H9 (cell line): ENCODE results near the gene BUB3. TPM values are rescaled to one million over a fixed set of nuclear protein-coding genes. Genes with fewer than 3 reads are reported as not detected.

Experiments used
- DNase-seq: peaks from one replicate; pipeline ENCODE4 v3.0.0-alpha.2; 2017
- H2AFZ ChIP-seq: one replicate; pipeline ENCODE4 v1.6.1; 2013; ENCODE audit warnings: mild to moderate bottlenecking, low read length, control low read depth, moderate library complexity
- H2AK5ac ChIP-seq: 2 replicates; pipeline ENCODE4 v1.6.1; 2013; ENCODE audit warnings: low read length, control low read depth, mixed read lengths; ENCODE audit not compliant: insufficient read length
- H2BK120ac ChIP-seq: one replicate; pipeline ENCODE4 v1.6.1; 2013; ENCODE audit warnings: low read depth, mild to moderate bottlenecking, low read length, control low read depth, inconsistent platforms; ENCODE audit not compliant: poor library complexity, severe bottlenecking
- H2BK12ac ChIP-seq: 2 replicates; pipeline ENCODE4 v1.6.1; 2013; ENCODE audit warnings: low read length, control low read depth, mixed read lengths, low read depth; ENCODE audit not compliant: insufficient read length
- H2BK15ac ChIP-seq: 2 replicates; pipeline ENCODE4 v1.6.1; 2013; ENCODE audit warnings: low read depth, low read length, control low read depth
- H2BK20ac ChIP-seq: one replicate; pipeline ENCODE4 v1.6.1; 2013; ENCODE audit warnings: low read depth, mild to moderate bottlenecking, low read length, control low read depth, inconsistent platforms; ENCODE audit not compliant: poor library complexity, severe bottlenecking
- H2BK5ac ChIP-seq: 2 replicates; pipeline ENCODE4 v1.6.1; 2013; ENCODE audit warnings: low read length, control low read depth, mixed read lengths; ENCODE audit not compliant: insufficient read length
- H3K14ac ChIP-seq: 2 replicates; pipeline ENCODE4 v1.6.1; 2013; ENCODE audit warnings: low read length, control low read depth; ENCODE audit not compliant: insufficient read depth
- H3K18ac ChIP-seq: 2 replicates; pipeline ENCODE4 v1.6.1; 2013; ENCODE audit warnings: low read depth, mild to moderate bottlenecking, mixed read lengths, low read length, control low read depth; ENCODE audit not compliant: insufficient read length
- H3K23ac ChIP-seq: 2 replicates; pipeline ENCODE4 v1.6.1; 2013; ENCODE audit warnings: low read length, control low read depth, mixed read lengths, low read depth; ENCODE audit not compliant: insufficient read length
- H3K23me2 ChIP-seq: 2 replicates; pipeline ENCODE4 v1.6.1; 2013; ENCODE audit warnings: low read depth, mild to moderate bottlenecking, mixed read lengths, low read length, control low read depth; ENCODE audit not compliant: insufficient read length, poor library complexity, severe bottlenecking
- H3K27ac ChIP-seq: 2 replicates; pipeline ENCODE4 v1.5.1; 2013; ENCODE audit warnings: low read length, control low read depth, mixed read lengths, low read depth; ENCODE audit not compliant: insufficient read length
- H3K27me3 ChIP-seq: 2 replicates; pipeline ENCODE4 v1.6.1; 2013; ENCODE audit warnings: low read length, control low read depth, inconsistent platforms; ENCODE audit not compliant: insufficient read depth
- H3K4ac ChIP-seq: 2 replicates; pipeline ENCODE4 v1.6.1; 2013; ENCODE audit warnings: low read depth, mild to moderate bottlenecking, control low read depth, inconsistent platforms, low read length, moderate library complexity
- H3K4me1 ChIP-seq: 2 replicates; pipeline ENCODE4 v1.6.1; 2013; ENCODE audit warnings: low read length, control low read depth, inconsistent platforms; ENCODE audit not compliant: insufficient read depth
- H3K4me2 ChIP-seq: 2 replicates; pipeline ENCODE4 v1.6.1; 2013; ENCODE audit warnings: low read length, control low read depth, mixed read lengths; ENCODE audit not compliant: insufficient read length, insufficient read depth
- H3K56ac ChIP-seq: 2 replicates; pipeline ENCODE4 v1.6.1; 2013; ENCODE audit warnings: low read depth, mild to moderate bottlenecking, mixed read lengths, low read length, control low read depth; ENCODE audit not compliant: insufficient read length
- H3K79me1 ChIP-seq: 2 replicates; pipeline ENCODE4 v1.6.1; 2013; ENCODE audit warnings: low read depth, mild to moderate bottlenecking, moderate library complexity, low read length, control low read depth, inconsistent platforms; ENCODE audit not compliant: insufficient read depth, poor library complexity, severe bottlenecking
- H3K79me2 ChIP-seq: 2 replicates; pipeline ENCODE4 v1.6.1; 2013; ENCODE audit warnings: low read length, control low read depth, inconsistent platforms; ENCODE audit not compliant: insufficient read depth
- H3K9ac ChIP-seq: 2 replicates; pipeline ENCODE4 v1.6.1; 2013; ENCODE audit warnings: low read length, control low read depth, mixed read lengths; ENCODE audit not compliant: insufficient read length; ENCODE audit errors: extremely low read depth
- H3K9me3 ChIP-seq: one replicate; pipeline ENCODE4 v1.6.1; 2013; ENCODE audit warnings: low read depth, low read length, inconsistent platforms; ENCODE audit not compliant: control insufficient read depth
- H3T11ph ChIP-seq: one replicate; pipeline ENCODE4 v1.6.1; 2013; ENCODE audit warnings: mild to moderate bottlenecking, low read length, control low read depth, inconsistent platforms
- H4K20me1 ChIP-seq: one replicate; pipeline ENCODE4 v1.6.1; 2013; ENCODE audit not compliant: control insufficient read depth, insufficient read length, insufficient read depth
- H4K5ac ChIP-seq: 2 replicates; pipeline ENCODE4 v1.6.1; 2013; ENCODE audit warnings: low read depth, mild to moderate bottlenecking, mixed read lengths, low read length, control low read depth; ENCODE audit not compliant: insufficient read length
- H4K8ac ChIP-seq: replicated peaks from 2 replicates; pipeline ENCODE4 v1.6.1; 2013; ENCODE audit warnings: low read length, control low read depth, mixed read lengths, low read depth; ENCODE audit not compliant: insufficient read length
- H4K91ac ChIP-seq: 2 replicates; pipeline ENCODE4 v1.6.1; 2013; ENCODE audit warnings: low read depth, mild to moderate bottlenecking, moderate library complexity, mixed read lengths, low read length, control low read depth; ENCODE audit not compliant: insufficient read length
- H3K27ac Mint-ChIP-seq, 3 experiments: 2 replicates in 2 of 3; 3 replicates in 1 of 3; pipeline ENCODE4 v1.8.0; 2020 to 2021; ENCODE audit warnings: mixed read lengths in 3 of 3, mild to moderate bottlenecking in 1 of 3, moderate library complexity in 1 of 3
- H3K27me3 Mint-ChIP-seq: 2 replicates; pipeline ENCODE4 v1.8.0; 2021; ENCODE audit warnings: low read depth, mild to moderate bottlenecking, moderate library complexity, mixed read lengths
- H3K36me3 Mint-ChIP-seq, 3 experiments: 2 replicates in 2 of 3; 3 replicates in 1 of 3; pipeline ENCODE4 v1.8.0; 2020 to 2021; ENCODE audit warnings: low read depth in 3 of 3, mixed read lengths in 3 of 3; ENCODE audit not compliant: insufficient read depth in 1 of 3
- H3K4me1 Mint-ChIP-seq, 2 experiments: 2 replicates each; pipeline ENCODE4 v1.8.0; 2020; ENCODE audit warnings: mixed read lengths in 2 of 2
- H3K4me3 Mint-ChIP-seq, 2 experiments: 2 replicates in 1 of 2; 3 replicates in 1 of 2; pipeline ENCODE4 v1.8.0; 2020 to 2021; ENCODE audit warnings: mild to moderate bottlenecking in 2 of 2, mixed read lengths in 2 of 2, moderate library complexity in 1 of 2
- H3K9me3 Mint-ChIP-seq, 2 experiments: 2 replicates in 1 of 2; 3 replicates in 1 of 2; pipeline ENCODE4 v1.8.0; 2020; ENCODE audit warnings: mild to moderate bottlenecking in 2 of 2, mixed read lengths in 2 of 2, moderate library complexity in 1 of 2
- CTCF ChIP-seq: fragments of 200-600 bp; sonication (generic); conservative IDR thresholded peaks from 3 replicates; pipeline ENCODE4 v1.8.0; 2021; ENCODE audit warnings: antibody characterized with exemption, mild to moderate bottlenecking
- WGBS: extraction: QIAGEN DNeasy Blood & Tissue Kit; methylation state at CpG from one replicate; pipeline ENCODE4 v1.1.7; 2013; ENCODE audit warnings: missing lambda C conversion rate, low lambda C conversion rate, mixed read lengths; ENCODE audit not compliant: insufficient read length; ENCODE audit errors: extremely low coverage; 5-methylcytosine and 5-hydroxymethylcytosine counted together
- total RNA-seq: library from RNA; stranded (reverse); gene quantifications from 2 replicates; pipeline ENCODE4 v1.2.1, GENCODE V29; 2021

BUB3 gene
- total RNA-seq, 1 experiment from 2014 or later, result 200 TPM

GRCh38 chr10:123156078-123156477 lies 1.9 kb downstream of the BUB3 start:
- Histone ChIP-seq H3K27me3 (no peaks in the 10 kb centered on the region; the same call in 1 of the 2 replicates), H3K9ac (no peak overlapping the region), H2BK12ac (no peak overlapping the region), H3K79me2 (peaks cover 24% of the 10 kb centered on the region; the same call in 1 of the 2 replicates), H3K4me2 (no peak overlapping the region), H3K14ac (no peak overlapping the region), H2AK5ac (no peak overlapping the region), H2BK20ac (no peak overlapping the region), H3K27ac (no peak overlapping the region), H4K8ac (no peak overlapping the region), H2AFZ (no peak overlapping the region), H3K9me3 (no peaks in the 10 kb centered on the region), H3K18ac (no peak overlapping the region), H4K91ac (no peak overlapping the region), H2BK120ac (no peak overlapping the region), H3K4me1 (peaks cover 6% of the 10 kb centered on the region; the same call in 1 of the 2 replicates), H3T11ph (no peak overlapping the region), H4K20me1 (no peaks in the 10 kb centered on the region), H2BK15ac (no peak overlapping the region), H3K4ac (no peak overlapping the region), H3K23ac (no peak overlapping the region), H2BK5ac (no peak overlapping the region), H3K23me2 (peaks cover 8% of the 10 kb centered on the region), H3K79me1 (peaks cover 4% of the 10 kb centered on the region), H4K5ac (no peak overlapping the region), H3K56ac (no peak overlapping the region)
- peaks cover 41 to 60% (median 58%) of the 10 kb centered on the region in 3 experiments for H3K36me3 Mint-ChIP-seq
- no peak for TF ChIP-seq CTCF
- WGBS, result no CpG with 5 or more reads among the region's 2 CpGs
- H3K9me3 Mint-ChIP-seq, result no peaks in the 10 kb centered on the region; a peak in 1 of 5 replicates
- H3K27me3 Mint-ChIP-seq, result peaks cover 27% of the 10 kb centered on the region
- H3K27ac Mint-ChIP-seq, result no peak overlapping the region; a peak in 1 of 7 replicates
- H3K4me1 Mint-ChIP-seq, result peaks cover 45 to 54% of the 10 kb centered on the region in 2 experiments
- peak overlapping the region; percentile 98 to 100 for H3K4me3 Mint-ChIP-seq
- no peak for DNase-seq
